Activated CD4-positive, alpha-beta T cell treated with anti-CD3 and anti-CD28 coated beads, Interleukin-2, amount 50 U/mL, for 48 hours (primary cell): Measurements from ENCODE around the gene FBXL13.
"Not testable (repeated sequence)": the region's sequence is repeated elsewhere in the genome, so short reads cannot be mapped to it uniquely, and the experiment has no call there.

Experiments
- DNase-seq, 2 experiments: peaks; one replicate each; pipeline ENCODE4 v3.0.0-alpha.2; 2020

Gene FBXL13

GRCh38 chr7:102842284-102842683, 232.3 kb downstream of the FBXL13 start:
- no peak for DNase-seq

DNA sequence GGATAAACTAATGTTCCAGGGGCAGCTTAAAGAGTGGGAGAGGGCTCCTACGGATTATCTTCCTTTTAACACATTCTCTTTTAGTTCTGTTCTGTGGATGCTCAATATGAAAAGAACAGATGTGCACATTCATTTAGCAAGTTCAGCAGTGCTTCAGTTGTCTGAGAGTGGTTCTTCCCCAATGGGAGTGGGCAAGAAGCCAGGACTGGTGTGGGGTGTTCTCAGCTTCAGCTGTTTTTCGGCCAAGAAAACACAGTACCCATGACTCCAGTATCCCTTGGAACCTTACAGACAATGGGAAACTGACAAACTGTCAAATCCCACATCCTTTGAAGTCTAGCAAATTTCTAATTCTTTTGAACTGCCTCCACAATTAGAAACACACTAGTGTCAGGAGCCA, 233.3 kb downstream of the FBXL13 start:
- no peak for DNase-seq

DNA sequence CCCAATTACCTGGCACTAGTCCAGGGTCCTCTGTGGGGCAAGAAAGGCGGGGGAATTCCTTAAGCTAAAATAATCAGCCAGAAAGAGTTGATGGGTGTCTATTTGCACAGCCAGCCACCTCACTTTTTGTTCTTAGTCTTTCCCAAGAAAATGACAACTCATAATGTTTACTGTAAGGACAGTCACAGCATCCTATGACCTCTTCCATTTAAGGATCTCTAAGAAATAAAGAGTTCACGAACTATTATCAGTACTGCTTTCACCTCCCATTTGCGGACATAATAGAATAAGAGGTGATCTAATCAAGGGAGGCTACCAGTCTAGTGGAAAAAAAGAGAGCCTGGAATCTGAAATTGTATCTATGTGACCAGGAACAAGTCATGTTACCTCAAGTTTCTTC, 234.2 kb downstream of the FBXL13 start:
- DNase-seq, result no peak

GRCh38 chr7:102838572-102839101, 236.0 kb downstream of the FBXL13 start:
- DNase-seq, result not testable (repeated sequence)

- no peak for DNase-seq
These were observed 236.8 kb downstream of the FBXL13 start for GRCh38 chr7:102837802-102838201.

GRCh38 chr7:102836977-102837376, 237.6 kb downstream of the FBXL13 start:
- DNase-seq, result no peak

GRCh38 chr7:102836191-102836919, 238.2 kb downstream of the FBXL13 start:
- DNase-seq, result no peak

GRCh38 chr7:102834999-102835398, 239.6 kb downstream of the FBXL13 start:
- DNase-seq, result peak; percentile 19 to 27

GRCh38 chr7:102834466-102834865, 240.1 kb downstream of the FBXL13 start:
- DNase-seq, result no peak

DNA sequence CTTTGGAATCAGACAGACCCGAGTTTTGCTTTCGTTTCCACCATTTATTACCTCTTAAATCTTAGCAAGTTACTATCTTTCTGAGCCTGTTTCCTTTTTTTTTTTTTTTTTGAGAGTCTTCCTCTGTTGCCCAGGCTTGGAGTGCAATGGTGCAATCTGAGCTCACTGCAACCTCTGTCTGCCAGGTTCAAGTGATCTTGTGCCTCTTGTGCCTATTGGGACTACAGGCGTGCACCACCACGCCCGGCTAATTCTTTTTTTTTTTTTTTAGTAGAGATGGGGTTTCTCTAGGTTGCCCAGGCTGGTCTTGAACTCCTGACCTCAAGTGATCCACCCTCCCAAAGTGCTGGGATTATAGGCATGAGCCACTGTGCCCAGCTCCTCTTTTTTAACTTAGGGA, 241.3 kb downstream of the FBXL13 start:
- no peak for DNase-seq

DNA sequence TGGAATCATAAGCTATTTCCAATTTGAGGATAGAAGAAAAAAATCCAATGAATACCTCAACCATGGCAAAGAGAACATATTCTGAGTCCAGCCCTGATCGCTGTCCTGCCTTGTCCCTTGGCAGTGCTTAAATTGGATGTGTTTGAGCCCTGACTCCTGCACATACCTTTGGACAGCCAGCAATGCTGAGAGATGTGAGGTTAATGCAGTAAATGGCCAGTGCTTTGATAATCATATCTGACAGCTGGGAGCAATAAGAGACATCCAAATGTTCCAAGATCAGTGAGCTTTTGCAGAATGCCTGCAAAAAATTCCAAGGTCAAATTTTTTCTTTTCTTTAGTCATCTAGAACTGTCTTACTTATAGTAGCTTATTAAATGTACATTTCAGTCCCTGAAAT, 241.9 kb downstream of the FBXL13 start:
- DNase-seq, result no peak

GRCh38 chr7:102830197-102830596, 244.4 kb downstream of the FBXL13 start:
- DNase-seq, result no peak

- DNase-seq, result no peak
These were observed 245.5 kb downstream of the FBXL13 start for GRCh38 chr7:102829075-102829474.

- no peak for DNase-seq
These were observed 246.3 kb downstream of the FBXL13 start for GRCh38 chr7:102828286-102828685.

DNA sequence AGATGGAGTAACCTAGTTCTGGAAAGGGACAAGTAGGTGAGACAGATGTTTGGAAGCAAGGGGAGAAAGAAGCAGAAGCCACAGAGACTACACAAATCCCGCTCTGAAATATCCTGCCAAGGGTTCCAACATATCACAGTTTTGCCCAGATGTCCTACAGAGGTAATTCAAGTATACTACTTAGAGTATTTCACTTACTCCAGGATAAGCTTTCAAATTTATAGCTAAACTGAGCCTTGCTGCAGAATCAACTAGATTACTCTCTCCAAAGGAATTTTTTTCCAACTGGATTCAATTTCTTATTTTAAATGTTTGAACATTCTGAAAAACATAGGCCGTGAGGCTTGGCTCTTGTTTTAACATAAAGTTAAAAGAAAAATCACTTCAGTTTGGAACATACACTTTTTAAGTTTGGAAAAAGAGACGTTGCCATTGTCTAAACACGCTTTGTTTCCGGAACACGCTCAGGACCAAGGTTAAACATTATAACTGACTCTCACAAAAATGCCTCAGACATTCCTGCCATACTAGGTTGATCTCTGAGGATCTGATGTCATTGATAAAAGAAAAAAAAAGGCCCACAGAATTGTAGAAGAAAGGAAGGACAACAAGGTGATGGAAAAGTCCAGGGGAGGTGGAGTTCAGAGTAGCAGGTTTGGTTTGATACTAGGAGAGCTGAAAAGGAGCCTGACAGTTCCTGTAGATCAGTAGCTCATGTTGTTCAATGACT, 251.0 kb downstream of the FBXL13 start:
- no peak for DNase-seq

DNA sequence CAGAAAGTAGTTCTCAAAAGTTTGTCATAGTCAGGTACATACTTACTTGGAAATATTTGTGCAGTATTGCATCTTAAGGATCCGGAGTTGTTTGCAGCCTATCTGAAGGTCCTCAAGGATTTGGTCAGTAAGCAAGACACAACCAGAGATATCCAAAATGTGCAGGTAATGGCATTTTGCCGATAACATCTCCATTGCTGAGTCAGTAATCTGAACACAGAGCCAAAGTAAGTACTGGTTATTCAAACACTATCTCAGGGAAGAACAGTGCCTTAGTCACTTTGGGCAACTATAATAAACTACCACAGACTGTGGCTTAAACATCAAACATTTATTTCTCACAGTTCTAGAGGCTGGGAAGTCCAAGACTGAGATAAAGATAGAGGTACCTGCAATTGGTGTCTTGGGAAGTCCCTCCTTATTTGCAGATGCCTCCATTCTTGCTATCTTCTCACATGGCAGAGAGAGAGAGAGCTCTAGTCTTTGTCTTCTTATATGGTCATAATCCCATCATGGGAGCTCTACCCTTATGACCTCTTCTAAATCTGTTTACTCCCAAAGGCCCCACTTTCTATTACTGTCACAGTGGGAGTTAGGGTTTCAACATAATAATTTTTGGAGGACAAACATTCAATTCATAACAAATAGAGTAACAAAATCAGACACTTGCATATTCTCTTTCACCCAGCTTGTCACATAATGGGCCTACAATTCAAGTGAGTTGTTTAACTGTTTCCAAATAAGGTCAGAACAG, 252.4 kb downstream of the FBXL13 start:
- DNase-seq, result no peak

DNA sequence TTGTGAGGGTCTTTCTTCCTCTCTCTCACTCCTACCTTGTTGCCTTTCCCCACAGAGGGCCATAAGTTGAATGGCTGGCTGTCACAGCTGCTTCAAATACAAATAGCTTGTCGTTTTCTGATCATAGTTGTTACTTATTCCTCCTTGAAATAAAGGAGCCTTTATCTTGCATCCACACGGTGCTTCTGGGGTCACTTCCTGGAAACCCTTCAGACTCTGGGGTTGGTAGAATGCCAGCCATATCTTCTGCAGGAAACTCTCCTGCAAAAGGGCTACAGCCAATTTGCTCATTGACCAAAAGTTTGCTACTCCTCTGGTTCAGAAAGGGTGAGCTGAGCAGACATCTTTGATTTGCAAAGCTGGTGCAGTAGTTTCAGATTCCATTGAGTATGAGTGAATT, 255.4 kb downstream of the FBXL13 start:
- no peak for DNase-seq

DNA sequence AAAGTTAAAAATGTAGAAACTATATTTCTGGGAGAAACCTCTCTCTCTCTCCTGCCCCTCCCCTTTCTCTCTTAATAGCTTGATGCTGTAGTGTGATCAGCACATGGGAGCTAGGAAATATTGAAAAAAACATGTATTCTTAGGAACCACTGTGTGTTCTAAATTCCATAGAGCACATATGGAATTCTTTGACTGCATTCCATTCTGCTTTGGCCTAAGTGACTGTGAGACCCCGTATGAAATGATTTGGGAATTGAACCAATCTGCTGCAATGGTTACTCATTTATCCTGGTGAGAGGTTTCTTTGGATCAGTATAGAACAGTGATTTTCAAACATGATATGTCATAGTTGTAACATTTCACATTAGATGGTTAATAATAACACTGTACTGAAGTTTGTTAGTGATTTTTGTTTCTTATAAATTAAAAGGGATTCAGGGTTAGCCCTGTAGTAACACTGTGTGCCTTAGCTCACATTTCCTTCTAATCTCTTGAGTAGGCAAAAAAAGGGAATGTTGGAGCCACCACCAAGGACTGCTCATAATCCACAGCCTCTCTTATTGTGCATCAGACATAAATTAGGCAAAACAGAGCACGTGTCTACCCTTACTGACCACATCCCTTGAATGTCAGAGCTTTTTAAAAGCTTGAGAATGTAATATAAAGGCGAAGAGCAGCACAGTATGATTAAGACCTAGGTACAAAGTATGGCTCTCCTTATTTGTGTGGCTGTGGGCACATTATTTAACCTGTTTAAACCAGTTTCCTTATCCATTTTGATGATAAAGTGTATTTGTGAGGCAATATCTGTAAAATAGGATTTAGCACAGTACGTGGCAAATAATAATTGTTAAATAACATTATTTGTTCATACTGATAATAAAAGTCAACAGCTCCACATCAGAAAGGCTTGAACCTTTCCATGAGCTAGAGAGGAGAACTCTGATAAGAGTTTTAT, 256.7 kb downstream of the FBXL13 start:
- DNase-seq, result no peak

- DNase-seq, result no peak
These were observed 260.5 kb downstream of the FBXL13 start for GRCh38 chr7:102814025-102814471.

- DNase-seq, result no peak
These were observed 261.2 kb downstream of the FBXL13 start for GRCh38 chr7:102813191-102814024.
